NCI-H1092 treated with DMSO at 0.1 percent for 48 hours (cell line): ENCODE measurements around the gene OR4D1.
"Not testable (repeated sequence)": the region's sequence is repeated elsewhere in the genome, so short reads cannot be mapped to it uniquely, and the experiment has no call there.

Source experiments
- DNase-seq: peaks from one replicate; lab custom pipeline; 2025; lab: John Stamatoyannopoulos, UW

The OR4D1 gene

DNA sequence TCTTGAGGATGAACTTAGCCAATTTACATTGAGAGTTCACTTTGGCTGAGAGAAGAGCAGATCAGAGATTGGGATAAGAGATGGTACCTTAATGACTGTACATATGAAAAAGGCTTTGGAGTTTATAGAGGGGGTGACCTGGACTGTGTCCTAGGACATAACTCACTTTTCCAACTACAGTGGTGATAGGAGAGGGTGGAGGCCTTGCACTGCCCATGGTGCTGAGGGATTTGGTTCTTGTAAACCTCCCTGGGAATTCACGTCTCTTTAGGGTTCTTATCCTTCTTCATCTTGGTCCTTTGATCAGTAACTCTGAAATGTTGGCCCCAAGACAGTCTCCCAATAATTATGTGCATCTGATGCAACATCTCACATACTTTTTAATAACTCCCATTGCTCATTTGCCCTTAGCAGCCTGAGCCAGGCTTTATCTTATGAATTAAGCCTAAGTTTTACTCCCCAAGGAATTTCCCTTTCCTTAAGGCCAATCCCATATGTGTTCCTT lies at the start of gene OR4D1:
TSS of gene OR4D1 (plus strand) at position 455 of the 505 bp plus-strand sequence. CDS start 6,770 bp downstream, outside the sequence.
- no peak for DNase-seq

GRCh38 chr17:58100506-58100905 lies 47.7 kb upstream of the OR4D1 start:
- DNase-seq: no peak

GRCh38 chr17:58101898-58102297 lies 46.3 kb upstream of the OR4D1 start:
- DNase-seq: not testable (repeated sequence)

- no peak for DNase-seq
Measured at GRCh38 chr17:58105093-58105492, 43.1 kb upstream of the OR4D1 start.

DNA sequence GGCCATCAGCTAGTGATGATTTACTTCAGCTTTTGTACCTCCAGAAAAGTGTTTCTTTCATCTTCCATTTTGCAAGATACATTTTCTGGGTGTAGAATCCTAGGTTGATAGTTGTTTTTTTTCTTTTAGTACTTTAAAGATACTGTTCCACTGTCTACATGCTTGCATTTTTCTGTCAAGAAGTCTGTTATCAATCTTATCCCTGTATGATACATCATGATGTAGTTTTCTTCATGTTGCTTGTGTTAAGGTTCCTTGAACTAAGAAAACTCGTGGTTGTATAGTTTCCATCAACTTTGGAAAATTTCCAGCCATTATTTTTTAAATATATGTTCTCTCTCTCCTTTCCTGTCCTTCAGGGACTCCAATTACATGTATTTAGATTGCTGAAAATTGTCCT lies 40.9 kb upstream of the OR4D1 start:
- no peak for DNase-seq

GRCh38 chr17:58109197-58109596 lies 39.0 kb upstream of the OR4D1 start:
- DNase-seq: no peak

DNA sequence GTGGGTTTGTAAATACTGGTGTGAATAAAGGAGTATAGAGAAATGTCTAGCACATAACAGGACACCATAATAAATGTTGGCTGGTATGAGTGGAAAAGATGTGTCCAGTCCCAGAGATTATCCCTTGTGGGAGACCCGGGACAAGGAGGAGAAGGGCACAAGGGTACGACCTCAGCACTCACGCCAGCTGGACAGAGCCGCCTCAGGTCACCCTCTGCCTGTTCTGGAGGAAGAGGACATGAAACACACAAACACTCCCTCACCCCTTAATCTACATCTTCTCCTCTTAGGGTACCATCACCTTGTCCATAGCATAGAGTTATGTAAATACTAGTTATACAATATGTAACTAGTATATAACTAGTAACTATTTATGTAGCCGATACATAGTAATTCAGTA lies 38.2 kb upstream of the OR4D1 start:
- no peak for DNase-seq

DNA sequence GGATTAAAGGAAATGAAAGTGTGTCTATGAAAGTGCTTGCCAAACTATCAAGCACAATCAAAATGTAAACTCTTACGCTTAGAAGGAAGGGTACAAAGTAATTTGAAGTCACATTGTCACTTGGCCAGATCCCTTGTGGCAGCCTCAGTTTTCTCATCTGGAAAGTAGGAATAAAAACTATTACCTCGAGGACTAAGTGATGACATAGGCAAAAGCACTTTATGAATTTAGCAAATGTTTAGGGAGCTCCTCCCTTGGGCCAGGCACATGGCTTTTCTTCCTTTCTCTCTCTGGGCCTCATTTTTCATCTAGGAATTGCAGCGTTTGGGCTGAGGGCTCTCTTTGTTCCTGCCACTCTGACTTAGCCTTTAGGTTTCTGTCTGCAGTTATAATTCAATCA lies 36.5 kb upstream of the OR4D1 start:
- DNase-seq: no peak

- peak; percentile 55 for DNase-seq
Measured at GRCh38 chr17:58112970-58113631, 35.1 kb upstream of the OR4D1 start.

DNA sequence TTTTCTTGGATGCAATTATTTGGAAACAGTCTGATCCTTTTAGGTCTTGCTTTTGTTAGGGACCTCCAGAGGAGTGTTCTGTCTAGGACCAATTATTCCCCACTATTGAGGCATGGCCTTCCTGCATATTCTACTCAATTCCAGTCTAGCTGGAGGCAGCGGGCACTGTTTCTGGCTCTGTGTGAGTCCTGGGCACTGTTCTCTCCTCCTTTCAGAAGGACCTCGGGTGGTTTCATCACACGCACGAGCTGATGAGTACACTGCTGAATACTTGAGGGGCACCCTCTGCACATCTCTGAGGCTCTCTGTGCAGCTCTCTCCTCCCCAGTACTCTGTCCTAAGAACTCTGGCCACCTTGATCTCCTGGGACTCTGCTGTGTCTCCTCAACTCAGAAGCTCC lies 34.2 kb upstream of the OR4D1 start:
- DNase-seq: no peak

GRCh38 chr17:58117382-58117781 lies 30.8 kb upstream of the OR4D1 start:
- no peak for DNase-seq

DNA sequence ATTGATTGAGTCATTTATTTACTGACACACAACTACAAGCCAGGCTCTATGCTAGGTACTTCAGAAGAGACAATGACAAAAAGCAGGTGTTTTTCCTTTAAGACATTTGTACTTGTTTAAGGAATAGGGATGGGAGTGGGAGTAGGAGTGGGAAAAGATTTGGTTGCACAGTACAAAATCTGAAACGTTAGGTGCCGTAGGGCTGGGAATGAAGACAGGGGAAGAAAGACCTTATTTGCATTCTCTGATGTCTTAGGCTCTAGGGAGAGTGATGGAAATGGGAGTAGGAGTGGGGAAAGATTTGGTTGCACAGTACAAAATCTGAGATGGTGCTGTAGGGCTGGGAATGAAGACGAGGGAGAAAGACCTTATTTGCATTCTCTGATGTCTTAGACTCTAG lies 28.7 kb upstream of the OR4D1 start:
- no peak for DNase-seq

DNA sequence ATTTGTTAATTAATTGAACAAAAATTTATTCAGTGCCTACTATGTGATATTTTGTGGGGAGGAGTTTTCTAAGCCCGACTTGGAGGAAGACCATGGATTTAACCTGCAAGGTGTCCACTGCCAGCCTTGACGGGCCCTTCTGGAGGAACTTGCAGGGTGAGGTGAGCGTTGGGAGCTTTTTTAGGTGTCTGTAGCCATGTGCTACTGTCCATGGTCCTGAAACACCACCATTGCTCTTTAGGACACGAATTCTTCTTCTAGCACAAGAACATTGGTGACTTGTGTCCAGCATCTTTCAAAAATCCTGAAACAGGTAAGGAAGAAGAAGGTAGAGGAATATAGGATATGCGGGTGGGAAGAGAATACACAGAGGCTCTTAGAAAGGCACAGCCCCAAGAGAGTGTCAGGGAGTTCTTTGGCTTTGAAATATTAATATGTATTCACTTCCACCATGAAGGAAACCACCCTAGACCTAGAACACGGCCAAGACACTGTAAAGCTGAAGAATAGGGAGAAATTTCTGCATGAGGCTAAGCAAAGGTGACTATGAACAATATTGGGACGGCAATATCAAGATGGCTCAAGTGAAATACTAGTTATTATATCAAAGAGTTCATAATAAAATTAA lies 27.9 kb upstream of the OR4D1 start:
- DNase-seq: no peak

DNA sequence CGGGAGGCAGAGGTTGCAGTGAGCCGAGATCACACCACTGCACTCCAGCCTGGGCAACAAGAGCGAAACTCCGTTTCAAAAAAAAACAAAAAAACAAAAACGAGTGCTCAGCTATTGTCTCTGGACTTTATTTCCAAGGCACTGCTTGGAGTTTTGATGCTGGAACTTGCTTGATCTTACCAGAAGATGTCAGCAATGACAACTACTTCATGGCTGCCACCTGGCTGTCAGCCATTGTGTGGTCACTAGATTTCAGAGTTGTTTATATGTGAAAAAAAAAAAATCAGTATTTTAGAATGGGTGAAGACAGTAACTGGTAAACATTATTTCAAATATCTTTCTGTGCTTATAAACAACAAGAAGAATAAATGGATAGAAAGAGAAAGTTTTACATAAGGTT lies 26.3 kb upstream of the OR4D1 start:
- no peak for DNase-seq

- DNase-seq: no peak
Measured at GRCh38 chr17:58127846-58128245, 20.3 kb upstream of the OR4D1 start.

GRCh38 chr17:58132697-58133096 lies 15.5 kb upstream of the OR4D1 start:
- DNase-seq: not testable (repeated sequence)

- peak; percentile 14 for DNase-seq
Measured at GRCh38 chr17:58136669-58137279, 11.4 kb upstream of the OR4D1 start.

GRCh38 chr17:58141505-58141904 lies 6.7 kb upstream of the OR4D1 start:
- DNase-seq: no peak

- not testable (repeated sequence) for DNase-seq
Measured at GRCh38 chr17:58143335-58143734, 4.8 kb upstream of the OR4D1 start.

GRCh38 chr17:58144801-58145200 lies 3.4 kb upstream of the OR4D1 start:
- no peak for DNase-seq

DNA sequence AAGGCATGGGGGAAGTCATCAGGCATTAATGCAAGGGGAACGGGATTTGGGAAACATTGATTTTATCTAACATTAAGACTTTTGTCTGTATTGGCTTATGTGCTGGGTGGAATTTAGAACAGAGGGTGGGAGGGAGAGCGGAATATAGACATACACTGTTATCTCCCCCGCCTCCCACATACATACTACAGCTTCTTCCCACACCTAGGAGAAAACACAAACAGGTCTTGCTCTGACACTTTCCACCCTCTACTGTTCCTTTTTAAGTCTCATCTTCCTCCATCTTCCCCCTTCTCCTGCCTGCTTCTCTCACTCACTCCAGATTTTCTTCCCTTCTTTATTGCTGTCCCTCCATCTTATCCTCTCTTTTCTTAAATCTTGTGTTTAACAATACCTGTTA lies 425 bp downstream of the OR4D1 start:
- no peak for DNase-seq

DNA sequence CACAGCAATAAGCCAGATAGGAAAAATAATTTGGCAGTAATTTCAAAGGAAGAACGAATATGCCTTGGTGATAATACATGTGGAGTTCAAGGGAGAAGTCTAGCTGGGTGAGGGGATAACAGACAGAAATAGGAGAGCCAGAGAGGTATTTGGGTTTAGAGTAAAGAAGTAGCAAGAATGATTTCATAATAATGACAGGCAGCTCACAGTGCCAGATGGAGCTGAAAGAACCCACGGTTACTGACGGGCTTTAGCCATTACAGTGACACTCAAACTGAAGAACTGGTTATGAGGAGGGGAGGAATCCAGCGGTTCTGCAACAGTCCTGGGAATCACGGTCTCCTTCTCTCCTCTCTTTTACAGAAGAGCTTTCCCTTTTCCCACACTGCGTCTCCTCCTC lies 2.2 kb downstream of the OR4D1 start:
- no peak for DNase-seq

DNA sequence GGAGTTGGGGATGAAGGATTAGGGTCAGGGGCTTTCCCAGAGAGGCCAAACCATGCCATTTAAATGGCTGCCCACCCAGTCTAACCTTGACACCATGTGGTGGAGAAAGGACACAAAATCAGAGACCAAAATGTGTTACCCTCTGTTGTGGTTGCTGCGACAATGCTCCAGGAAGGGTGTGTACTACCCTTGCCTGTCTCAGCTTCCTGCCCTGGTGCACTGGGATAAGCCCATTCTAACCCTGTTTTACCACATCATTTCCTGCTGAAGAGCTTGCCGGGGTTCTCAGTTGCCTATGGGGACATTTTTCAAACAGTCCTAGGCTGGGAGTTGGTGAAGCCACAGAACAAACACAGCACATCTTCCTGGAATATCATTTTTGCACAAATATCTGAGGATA lies 4.9 kb downstream of the OR4D1 start:
- DNase-seq: no peak
